HG03571 (cell line): ENCODE measurements around the gene NUDT7.

ENCODE experiments used
- ATAC-seq: cut with Tn5 transposase; IDR thresholded peaks from one replicate; pipeline ENCODE4 v1.9.1; 2021; ENCODE audit not compliant: unreplicated experiment

Gene NUDT7

DNA sequence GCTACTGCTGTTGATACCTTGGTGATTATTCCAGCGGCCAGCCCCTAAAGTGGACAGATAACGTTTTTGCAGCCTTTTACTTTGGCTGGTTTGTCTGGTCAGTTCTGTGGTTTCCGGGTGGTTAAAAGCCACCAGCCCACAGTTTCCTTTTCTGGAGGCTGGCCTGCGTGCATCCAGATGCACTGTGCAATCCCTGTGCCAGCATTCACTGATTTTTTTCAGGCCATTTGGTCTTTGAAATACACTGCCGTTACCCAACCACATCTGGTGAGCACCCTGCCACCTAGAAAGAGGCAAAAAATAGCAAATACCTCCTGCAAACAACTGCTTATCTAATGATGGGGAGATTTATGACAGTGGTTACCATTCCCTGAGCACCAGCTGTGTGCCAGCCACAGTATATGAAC is 797 bp downstream of the NUDT7 start:
- peak; percentile 7 for ATAC-seq

DNA sequence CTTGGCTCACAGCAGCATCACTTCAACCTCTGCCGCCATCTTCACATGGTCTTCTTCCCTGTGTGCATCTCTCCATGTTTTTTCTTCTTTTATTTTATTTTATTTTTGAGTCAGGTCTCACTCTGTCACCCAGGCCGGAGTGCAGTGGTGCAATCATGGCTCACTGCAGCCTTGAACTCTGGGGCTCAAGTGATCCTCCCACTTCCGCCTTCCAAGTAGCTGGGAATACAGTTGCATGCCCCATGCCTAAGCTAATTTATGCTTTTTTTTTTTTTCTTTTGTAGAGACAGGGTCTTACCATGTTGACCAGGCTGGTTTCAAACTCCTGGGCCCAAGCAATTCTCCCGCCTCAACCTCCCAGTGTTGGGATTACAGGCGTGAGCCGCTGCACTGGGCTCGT is 1.9 kb downstream of the NUDT7 start:
- ATAC-seq: no peak

GRCh38 chr16:77729951-77730350 is 7.6 kb downstream of the NUDT7 start:
- ATAC-seq: no peak

- ATAC-seq: no peak
Observed at GRCh38 chr16:77732241-77732946, 10.1 kb downstream of the NUDT7 start.

- peak; percentile 62 for ATAC-seq
Observed at GRCh38 chr16:77736879-77737278, 14.6 kb downstream of the NUDT7 start.

- no peak for ATAC-seq
Observed at GRCh38 chr16:77738706-77739558, 16.6 kb downstream of the NUDT7 start.

DNA sequence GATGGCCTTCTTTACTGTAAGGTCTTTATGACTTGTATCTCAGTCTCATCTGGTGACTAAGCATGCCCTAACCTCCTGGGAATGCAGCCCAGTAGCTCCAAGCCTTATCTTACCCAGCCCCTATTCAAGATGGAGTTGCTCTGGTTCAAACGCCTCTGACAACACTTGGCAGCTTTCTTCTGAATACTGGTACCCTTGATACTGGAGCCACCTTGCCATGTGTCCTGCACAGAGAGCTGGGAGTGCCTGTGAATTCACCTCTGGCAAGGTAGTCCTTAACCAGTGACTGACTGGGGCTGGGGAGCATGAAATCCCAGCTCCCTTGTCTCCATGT is 17.2 kb downstream of the NUDT7 start:
- no peak for ATAC-seq

DNA sequence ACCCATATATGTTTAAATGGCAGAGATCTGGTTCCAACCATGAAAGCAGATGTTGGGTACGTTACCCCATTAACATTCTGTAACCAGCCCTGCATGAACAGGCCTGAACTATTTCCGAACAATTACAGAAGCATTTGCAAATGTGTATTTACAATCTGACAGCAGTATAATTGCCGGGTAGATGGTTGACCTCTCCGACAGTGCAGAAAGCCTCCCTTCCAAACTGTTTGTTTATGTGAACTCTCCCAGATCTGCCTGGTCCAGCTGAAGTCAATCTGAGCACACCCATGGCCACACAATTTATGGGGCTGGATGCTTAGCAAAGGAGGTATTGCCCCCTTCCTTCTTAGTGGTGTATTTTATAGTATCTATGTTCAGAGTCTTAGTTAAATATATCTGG is 21.8 kb downstream of the NUDT7 start:
- no peak for ATAC-seq

DNA sequence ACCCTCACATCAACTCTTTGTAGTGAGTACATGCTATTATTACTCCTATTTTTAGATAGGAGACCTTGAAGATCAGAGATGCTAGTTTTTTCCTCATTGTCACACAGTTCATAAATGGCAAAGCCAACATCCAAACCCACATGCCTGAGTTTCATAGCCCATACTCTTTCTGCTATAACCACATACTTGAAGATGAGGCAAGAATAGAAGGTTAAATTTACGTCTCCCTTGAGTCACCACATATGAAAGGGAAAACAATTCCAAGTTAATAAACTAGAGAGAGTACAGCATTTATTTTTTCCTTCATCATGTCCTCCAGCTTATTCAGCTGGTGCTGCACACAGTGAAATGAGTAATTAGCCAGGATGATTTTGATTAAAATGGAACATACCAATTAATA is 23.7 kb downstream of the NUDT7 start:
- ATAC-seq: no peak

GRCh38 chr16:77748421-77749005 is 26.2 kb downstream of the NUDT7 start:
- no peak for ATAC-seq

- ATAC-seq: no peak
Observed at GRCh38 chr16:77749415-77749814, 27.1 kb downstream of the NUDT7 start.

- no peak for ATAC-seq
Observed at GRCh38 chr16:77758046-77758445, 35.7 kb downstream of the NUDT7 start.

GRCh38 chr16:77758508-77758907 is 36.2 kb downstream of the NUDT7 start:
- ATAC-seq: no peak

GRCh38 chr16:77759201-77759600 is 36.9 kb downstream of the NUDT7 start:
- ATAC-seq: no peak

GRCh38 chr16:77759821-77760220 is 37.5 kb downstream of the NUDT7 start:
- no peak for ATAC-seq

- no peak for ATAC-seq
Observed at GRCh38 chr16:77760800-77761199, 38.5 kb downstream of the NUDT7 start.

DNA sequence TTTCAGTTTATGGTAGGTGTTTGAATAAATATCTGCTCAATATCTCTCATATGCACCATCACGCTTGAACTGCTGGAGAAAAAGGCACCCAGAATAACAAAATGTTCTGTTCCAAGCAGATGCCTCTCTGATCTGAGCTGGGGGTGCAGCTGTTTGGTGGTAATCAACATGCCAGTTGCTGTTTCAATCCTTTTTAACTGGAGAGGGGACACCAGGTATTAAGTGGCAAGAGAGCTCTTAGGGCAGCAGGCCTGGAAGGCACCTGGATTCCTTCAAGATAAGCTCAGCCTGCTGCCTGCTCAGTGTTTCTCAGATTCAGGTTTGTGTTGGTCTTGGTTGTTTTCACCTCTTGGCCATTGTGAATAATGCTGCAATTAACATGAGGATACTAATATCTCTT is 38.9 kb downstream of the NUDT7 start:
- no peak for ATAC-seq

DNA sequence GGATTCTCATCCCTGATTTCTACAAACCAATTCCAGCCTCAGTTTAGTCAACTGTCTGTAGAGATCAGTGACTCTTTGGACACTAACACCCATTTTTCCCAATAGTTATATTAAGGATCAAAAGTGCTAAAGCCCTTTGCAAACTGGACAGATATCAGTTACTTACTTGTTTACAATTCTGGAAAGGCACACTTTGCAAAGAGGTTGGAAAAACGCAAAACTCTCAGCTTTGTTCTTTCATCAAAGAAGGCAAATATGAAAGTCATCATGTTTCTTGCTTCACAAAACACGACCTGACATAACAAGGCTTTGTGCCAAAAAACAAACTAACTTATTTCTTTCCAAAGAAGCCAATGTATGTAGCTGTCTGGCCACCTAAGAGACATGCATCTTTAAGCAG is 39.9 kb downstream of the NUDT7 start:
- no peak for ATAC-seq

- no peak for ATAC-seq
Observed at GRCh38 chr16:77763994-77764393, 41.7 kb downstream of the NUDT7 start.

DNA sequence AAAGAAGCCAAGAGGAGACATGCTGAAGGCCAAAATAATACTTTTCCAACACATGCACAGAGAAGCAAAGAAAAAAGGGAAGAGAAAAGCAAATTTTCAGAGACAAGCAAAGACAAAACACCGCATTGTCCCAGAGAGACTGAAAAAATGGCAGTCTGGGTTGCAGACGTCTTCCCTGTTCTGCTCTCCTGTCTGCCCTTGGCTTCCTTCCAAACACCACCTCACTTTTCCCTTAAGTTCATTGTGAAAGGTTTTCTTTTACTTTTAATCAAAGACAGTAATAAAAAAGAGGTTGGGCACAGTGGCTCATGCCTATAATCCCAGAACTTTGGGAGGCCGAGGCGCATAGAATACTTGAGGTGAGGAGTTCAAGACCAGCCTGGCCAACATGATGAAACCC is 44.9 kb downstream of the NUDT7 start:
- no peak for ATAC-seq

DNA sequence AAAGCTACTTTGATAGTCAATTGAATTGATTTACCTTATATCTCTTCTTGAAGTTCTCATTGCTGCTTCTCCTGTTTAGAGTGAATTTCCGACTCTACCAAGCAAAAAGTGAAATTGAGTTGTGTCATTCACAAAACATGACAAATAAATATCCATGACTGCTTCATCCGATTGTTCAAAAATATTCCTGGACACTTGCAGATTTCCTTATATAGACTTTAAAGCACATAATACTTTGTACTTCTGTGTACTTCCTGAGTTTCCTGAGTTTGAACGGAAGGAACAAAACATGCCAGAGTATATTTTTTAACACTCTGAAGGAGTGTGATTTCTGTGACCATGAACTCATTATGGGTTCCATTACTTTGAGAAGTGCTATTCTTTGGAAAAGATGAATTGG is 45.5 kb downstream of the NUDT7 start:
- no peak for ATAC-seq
